ENCODE data around the gene FNDC11.
"Not testable (repeated sequence)": the region's sequence is repeated elsewhere in the genome, so short reads cannot be mapped to it uniquely, and the experiment has no call there.

FNDC11 gene

GRCh38 chr20:63567386-63568169, 13.6 kb downstream of the FNDC11 start:
- DNase-seq (ENCODE audit: low spot score), result no peak

- no peak for DNase-seq (ENCODE audit: low spot score)
Measured at GRCh38 chr20:63568170-63568981, 14.4 kb downstream of the FNDC11 start.

GRCh38 chr20:63568986-63569949, 15.3 kb downstream of the FNDC11 start:
- no peak for DNase-seq (ENCODE audit: low spot score)

GRCh38 chr20:63570281-63571086, 16.5 kb downstream of the FNDC11 start:
- no peak for DNase-seq (ENCODE audit: low spot score)

GRCh38 chr20:63571087-63571478, 17.1 kb downstream of the FNDC11 start:
- DNase-seq (ENCODE audit: low spot score), result not testable (repeated sequence)

GRCh38 chr20:63572071-63572787, 18.3 kb downstream of the FNDC11 start:
- DNase-seq (ENCODE audit: low spot score), result no peak

GRCh38 chr20:63572788-63573646, 19.1 kb downstream of the FNDC11 start:
- DNase-seq (ENCODE audit: low spot score), result no peak

- no peak for DNase-seq (ENCODE audit: low spot score)
Measured at GRCh38 chr20:63573647-63574131, 19.7 kb downstream of the FNDC11 start.

- peak; percentile 88 for DNase-seq (ENCODE audit: low spot score)
Measured at GRCh38 chr20:63574156-63574828, 20.3 kb downstream of the FNDC11 start, which contains the start of gene HELZ2. Gene HELZ2, minus strand, starts transcription at chr20:63574239. Its CDS starts 1,854 bp downstream, at chr20:63572385.

- DNase-seq (ENCODE audit: low spot score), result no peak
Measured at GRCh38 chr20:63574829-63575743, 21.1 kb downstream of the FNDC11 start.

GRCh38 chr20:63576311-63576710, 22.4 kb downstream of the FNDC11 start:
- no peak for DNase-seq (ENCODE audit: low spot score)

- DNase-seq (ENCODE audit: low spot score), result no peak
Measured at GRCh38 chr20:63577317-63577894, 23.4 kb downstream of the FNDC11 start.

- DNase-seq (ENCODE audit: low spot score), result no peak
Measured at GRCh38 chr20:63578224-63579016, 24.5 kb downstream of the FNDC11 start.

GRCh38 chr20:63579017-63579694, 25.2 kb downstream of the FNDC11 start:
- no peak for DNase-seq (ENCODE audit: low spot score)

- peak; percentile 35 for DNase-seq (ENCODE audit: low spot score)
Measured at GRCh38 chr20:63580796-63581461, 27.0 kb downstream of the FNDC11 start.

All from hepatic stellate cell (primary cell).